K562 (cell line): Measurements from ENCODE around the gene DOCK4. TPM values are rescaled to one million over a fixed set of nuclear protein-coding genes. Genes with fewer than 3 reads are reported as not detected.

Experiments used
- ATAC-seq: fragments of 200-7000 bp; cut with Tn5 transposase; 3 replicates; pipeline ENCODE4 v1.9.1; 2020; ENCODE audit warnings: moderate library complexity
- BruUV-seq: library from RNA; stranded (reverse); fragments of 400-500 nt; replicated peaks from 2 replicates; lab custom pipeline; 2021; lab: Mats Ljungman, UMichigan
- CTCF ChIA-PET: fragments of 300-600 bp; formaldehyde crosslinking; extraction: SDS; loops from one replicate; lab custom pipeline; 2021; ENCODE audit warnings: low intra/inter-chr PET ratio; lab: Yijun Ruan, JAX
- POLR2A ChIA-PET: fragments of 300-600, 350-650 bp; sonication (Branson Sonifier 250); formaldehyde crosslinking; extraction: SDS; loops from one replicate; lab custom pipeline; 2021; ENCODE audit warnings: antibody characterized with exemption, inconsistent platforms; lab: Yijun Ruan, JAX
- DNase-seq, 4 experiments: peaks; one replicate each; pipeline versions ENCODE4 v3.0.0 to v3.0.0-alpha.2; 2011 to 2018; ENCODE audit warnings: low spot score in 3 of 4, mixed read lengths in 3 of 4; ENCODE audit errors: extremely low read depth in 1 of 4
- FAIRE-seq: peaks from 2 replicates; lab custom pipeline; 2011; peaks lifted over from hg19 to GRCh38; lab: Jason Lieb, UNC
- H2AFZ ChIP-seq: 2 replicates; pipeline ENCODE4 v1.6.0; 2011; ENCODE audit warnings: low read depth, low read length, control low read depth, inconsistent platforms
- H3K27ac ChIP-seq: fragments of 200-600 bp; 3 replicates; pipeline ENCODE4 v1.8.0; 2011; ENCODE audit warnings: low read depth, mild to moderate bottlenecking, control low read depth, inconsistent platforms, low read length, moderate library complexity, mixed read lengths; ENCODE audit errors: extremely low read depth
- H3K27me3 ChIP-seq, 2 experiments: fragments of 300-600 bp in 1 of 2; 2 replicates in 1 of 2; 3 replicates in 1 of 2; pipeline versions ENCODE4 v1.6.0 to v1.8.0; 2011; ENCODE audit warnings: inconsistent platforms in 2 of 2, low read length in 2 of 2, mild to moderate bottlenecking in 1 of 2, mixed read lengths in 1 of 2, moderate library complexity in 1 of 2; ENCODE audit not compliant: control insufficient read depth in 2 of 2, insufficient read depth in 2 of 2
- H3K36me3 ChIP-seq: fragments of 300-600 bp; 3 replicates; pipeline ENCODE4 v1.8.0; 2011; ENCODE audit warnings: mild to moderate bottlenecking, low read length, inconsistent platforms; ENCODE audit not compliant: control insufficient read depth, insufficient read depth
- H3K4me1 ChIP-seq, 2 experiments: fragments of 200-600 bp in 1 of 2; replicated peaks in 1 of 2; 2 replicates in 1 of 2; 3 replicates in 1 of 2; pipeline versions ENCODE4 v1.5.1 to v1.8.0; 2011; ENCODE audit warnings: inconsistent platforms in 2 of 2, low read length in 2 of 2, mild to moderate bottlenecking in 1 of 2, mixed read lengths in 1 of 2, moderate library complexity in 1 of 2; ENCODE audit not compliant: control insufficient read depth in 2 of 2, insufficient read depth in 2 of 2
- H3K4me2 ChIP-seq: 2 replicates; pipeline ENCODE4 v1.6.1; 2011; ENCODE audit warnings: low read length, control low read depth, inconsistent platforms, mixed read lengths; ENCODE audit not compliant: insufficient read depth
- H3K4me3 ChIP-seq: fragments of 200-600 bp; sonication (generic), shearing (Covaris generic); 2 replicates; pipeline ENCODE4 v1.5.1; 2016; ENCODE audit warnings: control low read depth, inconsistent platforms
- H3K79me2 ChIP-seq: fragments of 200-600 bp; 3 replicates; pipeline ENCODE4 v1.8.0; 2011; ENCODE audit warnings: low read length, inconsistent platforms; ENCODE audit not compliant: control insufficient read depth, insufficient read depth
- H3K9ac ChIP-seq, 2 experiments: 2 replicates each; pipeline versions ENCODE4 v1.6.0 to v1.6.1; 2011; ENCODE audit warnings: low read depth in 2 of 2, low read length in 2 of 2, control low read depth in 1 of 2, inconsistent platforms in 1 of 2, mild to moderate bottlenecking in 1 of 2, mixed read lengths in 1 of 2; ENCODE audit not compliant: insufficient read depth in 1 of 2
- H3K9me1 ChIP-seq: one replicate; pipeline ENCODE4 v1.6.0; 2011; ENCODE audit warnings: inconsistent platforms, mild to moderate bottlenecking, low read length, moderate library complexity; ENCODE audit not compliant: control insufficient read depth, insufficient read depth
- H3K9me3 ChIP-seq: replicated peaks from 2 replicates; pipeline ENCODE4 v1.5.1; 2011; ENCODE audit warnings: low read depth, low read length, inconsistent platforms; ENCODE audit not compliant: control insufficient read depth, insufficient read depth
- H4K20me1 ChIP-seq: replicated peaks from 2 replicates; pipeline ENCODE4 v1.6.1; 2011; ENCODE audit warnings: low read length, inconsistent platforms, mixed read lengths; ENCODE audit not compliant: control insufficient read depth, insufficient read depth
- FOS ChIP-seq: IDR thresholded peaks from 3 replicates; pipeline ENCODE4 v1.6.1; 2011; ENCODE audit not compliant: insufficient read length; ENCODE audit errors: extremely low read depth
- HNRNPK ChIP-seq: fragments of 200-400 bp; formaldehyde crosslinking; IDR thresholded peaks from one replicate; pipeline ENCODE4 v1.6.1; 2018; ENCODE audit warnings: mild to moderate bottlenecking, low read depth, low read length; ENCODE audit not compliant: poor library complexity, severe bottlenecking
- TAF7 ChIP-seq: fragments of 450-650 bp; IDR thresholded peaks from 2 replicates; pipeline ENCODE4 v1.6.1; 2016; ENCODE audit warnings: missing genetic modification characterization, missing compliant biosample characterization
- ZNF282 ChIP-seq: sonication (generic); formaldehyde crosslinking; IDR thresholded peaks from 2 replicates; pipeline ENCODE4 v1.8.1; 2023; ENCODE audit warnings: missing genetic modification reagents
- WGBS: fragments of 100-300 bp; shearing (Covaris generic); methylation state at CpG from one replicate; pipeline ENCODE4 v1.1.6; 2016; ENCODE audit warnings: low coverage, mixed read lengths; ENCODE audit not compliant: insufficient coverage; ENCODE audit errors: missing lambda C conversion rate; 5-methylcytosine and 5-hydroxymethylcytosine counted together
- in situ Hi-C: fragments of 300-500 bp; cut with MboI; formaldehyde crosslinking; loops from 4 replicates; pipeline ENCODE4 v1.15.0; 2018; ENCODE audit warnings: inconsistent platforms, mixed read lengths
- intact Hi-C: fragments of 100-400 bp; cut with micrococcal nuclease; formaldehyde crosslinking; loops from 2 replicates; pipeline ENCODE4 v1.14.2; 2022
- polyA plus RNA-seq, 8 experiments: library from polyadenylated mRNA; depleted of rRNA in 4 of 8; stranded (reverse) in 5 of 8; unstranded in 3 of 8; fragments of >200 nt; fragmentation: Nextera tagmentation in 2 of 8; fragmentation: Illumina TruSeq in 1 of 8; extraction: Ambion mirVana in 2 of 8; extraction: Trizol in 1 of 8; gene quantifications; 2 replicates each; pipeline versions ENCODE4 v1.2.1 to v1.2.3, GENCODE V29; 2011 to 2014; ENCODE audit warnings: inconsistent platforms in 1 of 8, missing spikeins in 1 of 8
- total RNA-seq, 7 experiments: library from RNA; depleted of rRNA in 6 of 7; stranded (reverse); fragments of >200 nt in 6 of 7; fragmentation: Illumina TruSeq in 2 of 7; extraction: Trizol in 2 of 7; gene quantifications; 2 replicates each; pipeline versions ENCODE4 v1.2.1 to v1.2.3, GENCODE V29; 2011 to 2021; ENCODE audit warnings: low replicate concordance in 1 of 7
- TF ChIP-seq, protein P1 (sequence below): fragments of 250-450 bp; sonication (Bioruptor Pico); IDR thresholded peaks from 2 replicates; pipeline ENCODE4 v1.5.0; 2021; ENCODE audit warnings: mild to moderate bottlenecking, moderate library complexity

Gene DOCK4
- total and polyA plus RNA-seq, 9 of the 15 experiments (the other 6 are each of a cell fraction or from before 2014, with no cell fraction given) = 0.42 to 5.7 (median 2.3) TPM

DNA sequence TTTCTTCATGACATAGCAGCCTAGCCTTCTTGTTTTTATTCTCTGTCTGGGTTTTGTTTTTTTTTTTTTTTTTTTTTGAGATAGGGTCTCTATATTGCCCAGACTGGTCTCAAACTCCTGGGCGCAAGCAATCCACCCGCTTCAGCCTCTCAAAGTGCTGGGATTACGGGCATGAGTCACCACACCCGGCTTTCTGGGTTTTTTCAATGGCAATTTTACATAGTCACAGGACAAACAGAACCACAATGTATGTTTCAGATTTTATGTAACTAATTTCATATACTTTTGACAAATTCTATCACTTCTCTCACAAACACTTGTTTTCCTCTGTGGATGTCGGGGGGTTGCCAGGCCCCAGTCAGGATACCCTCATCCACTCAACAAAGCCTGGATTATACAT lies 16.5 kb downstream of the DOCK4 start:
- no peak for DNase-seq
- Histone ChIP-seq H3K9ac (no peak overlapping the region), H3K4me3 (no peak overlapping the region), H4K20me1 (no peaks in the 10 kb centered on the region), H3K9me3 (no peaks in the 10 kb centered on the region), H3K4me1 (no peaks in the 10 kb centered on the region), H3K36me3 (no peaks in the 10 kb centered on the region), H3K27me3 (peaks cover 9 to 20% of the 10 kb centered on the region in 2 experiments; a peak in 4 of 5 replicates), H3K9me1 (no peaks in the 10 kb centered on the region), H3K79me2 (no peaks in the 10 kb centered on the region), H3K27ac (no peak overlapping the region), H3K4me2 (no peak overlapping the region), H2AFZ (no peak overlapping the region)
- CTCF ChIA-PET = no interaction called here
- ATAC-seq = no peak
- intact Hi-C loops (no loop called here), in situ Hi-C loops (no loop called here)
- 2% methylated on average over 5 of the region's 5 CpGs for WGBS
- no peak for TF ChIP-seq FOS
- no peak for TF ChIP-seq HNRNPK
- TF ChIP-seq, protein P1, sequence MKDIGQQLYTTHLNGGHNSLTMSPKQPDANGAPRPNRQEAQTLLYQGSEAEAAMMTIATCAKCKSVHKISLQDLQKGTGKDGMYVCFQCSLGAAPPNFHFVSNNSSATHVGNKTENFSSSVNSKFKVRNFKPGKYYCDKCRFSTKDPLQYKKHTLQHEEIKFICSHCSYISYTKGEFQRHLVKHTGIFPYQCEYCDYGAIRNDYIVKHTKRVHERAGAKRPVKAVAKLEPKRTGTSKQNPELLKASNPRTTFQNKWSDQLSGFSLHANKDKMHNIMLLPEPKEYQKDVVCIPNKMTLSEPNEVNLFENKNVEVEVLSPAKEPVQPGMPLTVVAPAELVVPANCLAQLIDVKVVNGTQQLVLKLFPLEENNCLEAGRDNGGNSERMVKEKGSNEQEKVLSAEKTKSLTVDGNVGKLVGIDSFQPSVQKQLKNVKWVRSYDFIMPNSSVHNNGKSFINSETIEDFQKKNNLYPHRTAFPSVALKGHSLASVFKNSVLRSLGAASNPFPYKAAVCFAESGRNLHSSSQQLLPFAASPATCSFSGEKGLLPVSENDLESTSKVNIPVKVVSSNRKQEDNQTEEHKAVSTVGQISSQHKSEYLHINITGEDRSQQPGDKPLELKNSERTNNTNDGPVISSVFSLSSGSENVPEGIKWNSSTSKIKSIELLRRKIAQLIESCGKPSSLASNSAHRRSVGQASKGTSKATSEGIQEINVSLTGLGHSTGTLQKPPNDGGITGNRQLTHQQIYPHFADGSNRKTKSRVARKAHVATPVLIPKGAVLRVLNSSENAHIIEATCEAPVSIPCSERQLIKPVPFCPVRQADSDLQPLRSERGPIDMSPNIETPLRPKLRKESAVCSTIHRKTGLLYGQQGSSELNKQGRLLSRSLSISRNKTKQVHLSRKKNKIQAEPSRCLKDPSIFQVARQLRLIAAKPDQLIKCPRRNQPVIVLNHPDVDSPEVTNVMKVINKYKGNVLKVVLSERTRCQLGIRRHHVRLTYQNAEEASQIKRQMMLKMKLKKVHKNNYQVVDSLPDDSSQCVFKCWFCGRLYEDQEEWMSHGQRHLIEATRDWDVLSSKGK (CRISPR knock-in tag) = no peak
- TF ChIP-seq ZNF282 (CRISPR knock-in tag) = no peak
- TF ChIP-seq TAF7 (tag) = no peak
- POLR2A ChIA-PET = no interaction called here
- no peak for FAIRE-seq
- BruUV-seq = no TSS peak
